Stimulated activated CD4-positive, alpha-beta T cell treated with anti-CD3 and anti-CD28 coated beads, TNF-alpha, amount 100 ng/mL, for 1 hour (primary cell): ENCODE data around the gene PHC3.
"Not testable (repeated sequence)": the region's sequence is repeated elsewhere in the genome, so short reads cannot be mapped to it uniquely, and the experiment has no call there.

Experiments
- DNase-seq, 3 donors: peaks; one replicate each; pipeline ENCODE4 v3.0.0-alpha.2; 2020; ENCODE audit warnings: low read depth in 3 of 3, low spot score in 1 of 3

PHC3 gene

GRCh38 chr3:170180908-170181885 lies at the start of gene PHC3:
Gene PHC3, minus strand, starts transcription at chr3:170181733. Its CDS starts 18 bp downstream, at chr3:170181715.
- DNase-seq = peak; percentile 85 to 91 (median 85)

GRCh38 chr3:170228093-170228766 lies 46.7 kb upstream of the PHC3 start:
- DNase-seq = no peak

GRCh38 chr3:170226426-170226960 lies 45.0 kb upstream of the PHC3 start:
- no peak for DNase-seq

GRCh38 chr3:170225166-170225565 lies 43.6 kb upstream of the PHC3 start:
- no peak for DNase-seq

- DNase-seq = peak in 1 of 3 donors; percentile 27
These were observed 41.4 kb upstream of the PHC3 start for GRCh38 chr3:170222647-170223541.

- peak; percentile 73 to 76 (median 75) for DNase-seq
These were observed 40.6 kb upstream of the PHC3 start, which contains the start of gene PRKCI for GRCh38 chr3:170221924-170222646. Gene PRKCI, plus strand, starts transcription at chr3:170222424. Its CDS starts 246 bp downstream, at chr3:170222670.

GRCh38 chr3:170220871-170221270 lies 39.3 kb upstream of the PHC3 start:
- DNase-seq = no peak

GRCh38 chr3:170219850-170220249 lies 38.3 kb upstream of the PHC3 start:
- DNase-seq = no peak

- DNase-seq = no peak
These were observed 30.1 kb upstream of the PHC3 start for GRCh38 chr3:170211668-170212067.

- DNase-seq = no peak
These were observed 26.2 kb upstream of the PHC3 start for GRCh38 chr3:170207717-170208116.

GRCh38 chr3:170206164-170206762 lies 24.7 kb upstream of the PHC3 start:
- not testable (repeated sequence) for DNase-seq

GRCh38 chr3:170205302-170205701 lies 23.8 kb upstream of the PHC3 start:
- no peak for DNase-seq

GRCh38 chr3:170204509-170204908 lies 23.0 kb upstream of the PHC3 start:
- no peak for DNase-seq

- no peak for DNase-seq
These were observed 22.5 kb upstream of the PHC3 start for GRCh38 chr3:170204023-170204472.

GRCh38 chr3:170203457-170203856 lies 21.9 kb upstream of the PHC3 start:
- DNase-seq = no peak

- DNase-seq = no peak
These were observed 20.0 kb upstream of the PHC3 start for GRCh38 chr3:170201527-170201926.

- no peak for DNase-seq
These were observed 19.5 kb upstream of the PHC3 start for GRCh38 chr3:170200987-170201386.

- DNase-seq = no peak
These were observed 15.3 kb upstream of the PHC3 start for GRCh38 chr3:170196833-170197232.

- not testable (repeated sequence) for DNase-seq
These were observed 14.2 kb upstream of the PHC3 start for GRCh38 chr3:170195759-170196158.
